Measurements from ENCODE around the gene NR3C2.
"Not testable (repeated sequence)": the region's sequence is repeated elsewhere in the genome, so short reads cannot be mapped to it uniquely, and the experiment has no call there.

NR3C2 gene

GRCh38 chr4:148210661-148211060, 231.6 kb downstream of the NR3C2 start:
- no peak for DNase-seq

DNA sequence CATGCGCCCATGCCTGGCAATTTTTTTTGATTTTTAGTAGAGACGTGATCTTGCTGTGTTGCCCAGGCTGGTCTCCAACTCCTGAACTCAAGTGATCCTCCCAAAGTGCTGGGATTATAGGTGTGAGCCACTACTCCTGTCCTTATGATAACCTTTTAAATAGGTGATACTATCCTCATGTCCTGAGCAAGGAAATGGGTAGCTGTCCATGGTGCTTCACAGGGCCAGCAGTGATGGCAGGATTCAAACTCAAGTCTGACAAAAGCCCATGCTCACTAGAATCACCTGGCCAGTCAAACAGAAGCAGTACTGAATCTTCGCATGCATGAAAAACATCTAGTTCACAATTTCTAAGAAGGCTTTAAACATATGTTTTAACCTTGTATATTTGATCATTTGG, 235.1 kb downstream of the NR3C2 start:
- no peak for DNase-seq

DNA sequence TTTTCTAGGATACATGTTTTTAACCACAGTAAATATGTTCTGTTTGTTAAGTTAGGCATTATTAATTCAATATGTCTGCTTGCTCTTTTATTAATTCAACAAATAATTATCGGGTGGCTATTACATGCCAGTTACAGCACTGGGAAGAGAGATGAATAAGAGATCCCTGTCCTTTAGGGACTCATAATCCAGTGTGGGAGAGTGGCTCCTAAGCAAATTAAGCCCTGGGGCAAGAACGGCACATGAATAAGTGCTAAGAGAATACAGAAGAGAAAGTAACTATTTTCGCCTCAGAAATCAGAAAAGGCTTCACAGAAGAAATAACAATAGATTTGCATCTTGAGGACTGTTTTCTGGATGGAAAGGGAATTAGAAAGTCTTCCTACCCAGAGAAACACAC, 236.7 kb downstream of the NR3C2 start:
- no peak for DNase-seq

GRCh38 chr4:148204892-148205291, 237.3 kb downstream of the NR3C2 start:
- no peak for DNase-seq

DNA sequence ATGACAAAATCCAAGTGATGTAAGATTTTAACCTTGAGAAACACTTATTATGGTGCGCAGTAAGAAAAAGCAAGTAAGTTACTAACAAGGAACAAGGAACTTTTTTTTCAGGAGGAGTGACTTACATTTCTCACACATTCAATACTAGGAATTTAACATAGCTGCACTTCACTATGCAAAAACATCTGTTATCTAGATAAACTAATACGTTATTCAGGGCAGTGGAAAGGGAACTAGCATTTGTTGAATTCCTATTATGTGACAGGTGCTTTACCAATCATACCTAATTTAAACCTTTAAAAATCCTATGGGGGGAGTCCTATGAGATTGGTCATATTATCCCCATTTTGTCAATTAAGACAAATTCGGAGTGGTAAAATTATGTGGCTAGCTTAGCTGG, 238.0 kb downstream of the NR3C2 start:
- DNase-seq = no peak

GRCh38 chr4:148203056-148203898, 238.9 kb downstream of the NR3C2 start:
- DNase-seq = no peak

- no peak for DNase-seq
Observed at GRCh38 chr4:148200960-148201359, 241.3 kb downstream of the NR3C2 start.

GRCh38 chr4:148196164-148196563, 246.1 kb downstream of the NR3C2 start:
- DNase-seq = no peak

DNA sequence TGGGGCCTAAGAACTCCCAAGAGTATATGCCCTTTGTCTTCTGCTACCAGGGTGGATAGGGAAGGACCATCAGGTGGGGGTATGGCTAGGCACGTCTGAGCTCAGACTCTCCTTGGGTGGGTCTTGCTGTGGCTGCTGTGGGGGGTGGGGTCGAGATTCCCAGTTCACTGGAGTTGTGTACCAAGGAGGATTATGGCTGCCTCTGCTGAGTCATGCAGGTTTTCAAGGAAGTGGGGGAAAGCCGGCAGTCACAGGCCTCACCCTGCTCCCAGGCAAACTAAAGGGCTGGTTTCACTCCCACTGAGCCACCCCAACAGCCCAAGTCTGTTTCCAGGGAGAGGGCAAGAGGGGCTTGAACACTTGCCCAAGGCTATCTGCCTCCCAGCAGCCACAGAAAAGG, 249.7 kb downstream of the NR3C2 start:
- DNase-seq = no peak

GRCh38 chr4:148187454-148188222, 254.6 kb downstream of the NR3C2 start:
- not testable (repeated sequence) for DNase-seq

GRCh38 chr4:148184922-148185321, 257.3 kb downstream of the NR3C2 start:
- no peak for DNase-seq

DNA sequence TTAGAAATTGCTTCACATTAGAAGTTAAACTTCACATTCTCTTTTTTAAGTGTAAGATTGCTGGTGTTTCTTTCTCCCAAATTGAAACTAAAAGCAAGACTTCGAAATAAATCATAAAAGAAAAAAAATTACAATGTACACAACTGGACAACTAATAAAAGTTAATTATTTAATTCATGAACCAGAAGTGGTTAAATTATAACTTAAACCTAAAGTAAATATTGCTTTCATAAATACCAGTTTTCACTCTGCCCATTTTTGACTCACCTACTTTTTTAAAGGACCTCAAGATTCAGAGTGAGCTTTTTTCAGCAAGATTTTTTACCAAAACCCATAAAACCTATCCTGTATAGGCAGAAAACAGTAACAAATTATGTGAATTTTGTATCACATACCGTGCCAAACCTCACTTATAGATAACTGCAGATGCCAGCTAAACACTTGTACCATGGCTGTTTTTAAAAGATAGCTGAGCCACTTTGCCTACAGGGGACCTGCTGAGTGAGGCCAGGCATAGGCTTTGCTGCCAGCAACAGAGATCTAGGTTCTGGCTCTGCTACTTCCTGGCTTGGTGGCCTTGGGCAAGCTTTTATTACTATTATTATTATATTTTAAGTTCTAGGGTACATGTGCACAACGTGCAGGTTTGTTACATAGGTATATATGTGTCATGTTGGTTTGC, 259.8 kb downstream of the NR3C2 start:
- DNase-seq = no peak

GRCh38 chr4:148173397-148174017, 268.7 kb downstream of the NR3C2 start:
- DNase-seq = no peak

DNA sequence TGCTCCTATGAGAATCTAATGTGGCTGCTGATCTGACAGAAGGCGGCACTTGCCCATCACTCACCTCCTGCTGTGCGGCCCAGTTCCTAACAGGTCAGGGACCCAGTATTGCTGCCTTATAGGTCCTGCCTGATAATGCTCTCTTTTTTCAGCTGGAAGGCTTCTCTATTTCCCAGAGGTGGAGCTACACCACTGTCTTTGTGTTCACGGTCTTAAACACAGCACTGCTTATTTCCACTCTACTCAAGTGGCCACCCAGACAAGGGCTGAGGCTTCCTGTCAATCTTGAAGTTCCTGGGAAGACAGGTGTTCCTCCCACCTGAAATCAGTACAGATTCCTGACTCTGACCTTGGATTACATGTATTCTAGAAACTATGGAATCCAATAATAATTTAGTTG, 270.6 kb downstream of the NR3C2 start:
- no peak for DNase-seq

DNA sequence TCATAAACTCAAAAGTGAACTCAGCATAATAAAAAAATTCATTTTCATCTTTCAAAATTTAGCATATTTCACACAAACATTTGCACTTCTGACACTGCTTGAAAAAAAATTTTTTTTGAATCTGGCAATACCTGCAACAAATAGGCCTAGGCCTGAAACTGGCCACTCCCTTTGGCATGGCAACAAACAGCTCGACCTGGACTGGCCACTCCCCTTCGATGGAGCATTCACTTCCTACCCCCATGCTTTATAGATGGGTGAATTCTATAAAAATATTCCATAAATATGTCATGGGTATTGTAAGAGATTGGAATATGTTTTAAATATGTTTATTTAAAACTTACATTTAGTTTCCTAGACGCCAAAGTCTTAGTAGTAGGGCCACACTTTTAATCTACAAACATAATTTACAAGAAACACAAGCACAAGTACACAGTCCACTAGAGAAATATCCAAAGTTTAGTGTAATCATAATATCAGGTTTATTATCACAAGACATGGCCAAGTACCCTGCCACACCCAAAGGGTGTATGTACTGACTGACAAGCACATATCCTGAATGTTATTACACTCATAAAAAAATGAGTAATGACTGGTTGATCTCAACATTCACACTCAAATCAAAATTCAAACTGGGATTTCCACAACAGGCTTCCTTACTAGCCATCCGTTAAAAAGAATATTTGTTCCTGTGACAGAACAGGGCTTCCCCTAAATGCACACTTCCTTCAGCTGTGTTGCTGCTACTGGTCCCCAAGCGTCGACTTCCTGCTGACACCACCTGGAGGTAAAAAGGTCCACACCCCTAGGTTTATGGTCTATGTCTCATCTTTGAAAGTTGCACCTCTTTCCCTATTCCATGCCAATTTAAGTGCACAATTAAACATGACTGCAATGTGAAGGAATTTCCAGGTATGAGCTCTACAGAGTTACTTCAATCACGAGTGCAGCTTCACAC, 271.5 kb downstream of the NR3C2 start:
- DNase-seq = no peak

DNA sequence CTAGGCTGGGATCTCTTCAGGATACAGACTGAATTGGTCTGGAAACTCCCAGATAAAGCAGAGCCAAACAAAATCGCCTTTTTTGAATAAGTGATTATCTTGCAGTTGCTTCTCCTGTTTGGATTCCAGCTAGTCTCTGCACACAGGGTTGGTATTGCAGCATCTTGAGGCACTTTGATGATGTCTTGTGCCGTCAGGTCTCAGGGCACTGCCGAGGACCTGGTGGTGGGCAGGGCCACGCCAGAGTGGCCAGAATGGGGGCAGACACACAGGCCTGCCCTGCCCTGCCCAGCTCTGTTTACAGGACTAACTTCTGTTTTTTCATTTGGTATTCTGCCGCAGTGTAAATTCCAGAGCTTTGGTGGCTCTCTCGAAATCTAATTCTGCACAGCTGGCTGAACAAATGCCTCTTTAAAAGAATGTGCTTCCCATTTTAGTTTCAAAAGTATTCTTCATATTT, 276.1 kb downstream of the NR3C2 start:
- peak; percentile 6 for DNase-seq

GRCh38 chr4:148164557-148164956, 277.7 kb downstream of the NR3C2 start:
- DNase-seq = no peak

DNA sequence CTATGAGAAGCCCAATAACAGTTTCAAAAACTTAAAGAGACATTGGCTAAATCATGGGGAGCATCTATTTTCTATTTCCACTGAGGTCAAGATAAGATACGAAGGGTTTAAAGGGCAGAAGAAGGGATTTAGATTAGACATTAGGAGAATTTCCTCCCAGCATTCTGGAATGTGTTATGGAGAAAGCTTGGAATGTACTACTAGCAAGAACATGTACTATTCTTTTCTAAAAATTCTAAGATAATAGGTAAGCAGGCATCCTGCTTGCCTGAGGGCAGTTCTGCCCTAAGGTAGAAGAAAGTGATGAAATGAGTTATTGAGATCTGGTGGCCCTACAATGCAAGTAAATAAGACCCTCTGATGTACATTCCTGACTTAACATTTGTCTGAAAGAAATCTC, 279.2 kb downstream of the NR3C2 start:
- DNase-seq = no peak

- no peak for DNase-seq
Observed at GRCh38 chr4:148162519-148162918, 279.7 kb downstream of the NR3C2 start.

DNA sequence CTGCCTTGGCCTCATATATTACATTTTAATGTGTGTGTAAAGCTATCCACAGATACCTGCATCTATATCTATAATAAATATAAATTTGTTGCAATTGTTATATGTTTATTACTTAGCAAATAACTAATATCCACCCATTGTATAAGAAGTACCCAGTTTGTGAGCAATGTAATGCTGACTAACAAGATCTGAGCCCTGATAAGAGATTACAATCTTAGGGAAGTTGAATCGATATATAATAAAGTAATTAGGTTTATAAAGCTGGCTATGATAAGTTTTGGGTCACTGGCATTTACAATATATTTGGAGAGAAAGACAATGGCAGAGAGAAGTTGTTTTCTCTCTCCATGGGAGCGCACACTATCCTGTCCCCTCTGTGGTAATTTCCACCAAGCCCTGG, 280.6 kb downstream of the NR3C2 start:
- no peak for DNase-seq

DNA sequence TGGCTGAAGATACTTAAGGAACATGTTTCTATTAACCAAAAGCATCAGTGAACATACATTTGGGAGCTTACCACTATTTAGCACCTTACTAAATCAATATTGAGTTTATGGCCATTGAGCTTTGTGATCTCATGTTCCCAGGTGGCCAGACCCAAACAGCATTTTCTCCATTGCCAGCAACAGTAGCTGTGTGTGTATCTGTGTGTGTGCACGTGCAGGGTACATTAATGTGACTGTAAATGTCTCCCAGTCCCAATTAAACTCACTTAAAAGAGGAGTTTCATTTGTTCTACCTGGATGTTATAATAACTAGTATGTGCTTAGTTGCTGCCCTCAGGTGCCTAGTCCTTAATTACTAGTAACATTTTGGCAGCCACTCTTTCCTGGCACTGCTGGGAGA, 282.4 kb downstream of the NR3C2 start:
- no peak for DNase-seq

DNA sequence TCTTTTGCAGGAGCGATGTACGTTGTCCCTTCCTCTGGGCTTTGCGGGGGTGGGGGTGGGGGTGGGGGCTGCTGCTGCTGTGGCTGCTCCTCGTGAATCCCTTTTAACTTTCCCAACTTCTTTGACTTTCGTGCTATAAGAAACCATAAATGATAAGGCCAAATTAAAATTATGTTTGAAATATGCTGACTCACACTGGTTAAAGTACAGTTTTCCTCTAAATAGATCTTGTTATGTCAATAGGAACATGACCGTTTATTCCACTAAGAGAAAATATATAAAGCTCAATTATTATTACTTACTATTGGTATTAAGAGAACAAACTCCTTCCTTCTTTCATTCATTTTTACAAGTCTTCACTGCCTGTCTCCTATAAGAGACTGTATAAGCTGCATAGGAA, 287.4 kb downstream of the NR3C2 start:
- no peak for DNase-seq

Data from amniotic stem cell (primary cell).